BLaER1 (cell line): ENCODE data around the gene TWNK.

ENCODE experiments used
- H3K27ac ChIP-seq: shearing (Covaris generic); formaldehyde crosslinking; 2 replicates; pipeline ENCODE4 v1.8.1; 2022
- H3K27me3 ChIP-seq: shearing (Covaris generic); formaldehyde crosslinking; 2 replicates; pipeline ENCODE4 v1.8.1; 2022
- H3K36me3 ChIP-seq: shearing (Covaris generic); formaldehyde crosslinking; 2 replicates; pipeline ENCODE4 v1.8.1; 2022
- H3K4me1 ChIP-seq: shearing (Covaris generic); formaldehyde crosslinking; 2 replicates; pipeline ENCODE4 v1.8.1; 2022
- H3K4me2 ChIP-seq: shearing (Covaris generic); formaldehyde crosslinking; 2 replicates; pipeline ENCODE4 v1.8.1; 2022
- H3K4me3 ChIP-seq: shearing (Covaris generic); formaldehyde crosslinking; 2 replicates; pipeline ENCODE4 v1.8.1; 2022
- H3K9ac ChIP-seq: shearing (Covaris generic); formaldehyde crosslinking; 2 replicates; pipeline ENCODE4 v1.8.1; 2022
- H3K9me3 ChIP-seq: shearing (Covaris generic); formaldehyde crosslinking; 2 replicates; pipeline ENCODE4 v1.8.1; 2022
- H4K20me1 ChIP-seq: shearing (Covaris generic); formaldehyde crosslinking; 2 replicates; pipeline ENCODE4 v1.8.1; 2022
- Cebpa-rat ChIP-seq: shearing (Covaris generic); IDR thresholded peaks from 2 replicates; pipeline ENCODE4 v1.8.1; 2022

Gene TWNK

DNA sequence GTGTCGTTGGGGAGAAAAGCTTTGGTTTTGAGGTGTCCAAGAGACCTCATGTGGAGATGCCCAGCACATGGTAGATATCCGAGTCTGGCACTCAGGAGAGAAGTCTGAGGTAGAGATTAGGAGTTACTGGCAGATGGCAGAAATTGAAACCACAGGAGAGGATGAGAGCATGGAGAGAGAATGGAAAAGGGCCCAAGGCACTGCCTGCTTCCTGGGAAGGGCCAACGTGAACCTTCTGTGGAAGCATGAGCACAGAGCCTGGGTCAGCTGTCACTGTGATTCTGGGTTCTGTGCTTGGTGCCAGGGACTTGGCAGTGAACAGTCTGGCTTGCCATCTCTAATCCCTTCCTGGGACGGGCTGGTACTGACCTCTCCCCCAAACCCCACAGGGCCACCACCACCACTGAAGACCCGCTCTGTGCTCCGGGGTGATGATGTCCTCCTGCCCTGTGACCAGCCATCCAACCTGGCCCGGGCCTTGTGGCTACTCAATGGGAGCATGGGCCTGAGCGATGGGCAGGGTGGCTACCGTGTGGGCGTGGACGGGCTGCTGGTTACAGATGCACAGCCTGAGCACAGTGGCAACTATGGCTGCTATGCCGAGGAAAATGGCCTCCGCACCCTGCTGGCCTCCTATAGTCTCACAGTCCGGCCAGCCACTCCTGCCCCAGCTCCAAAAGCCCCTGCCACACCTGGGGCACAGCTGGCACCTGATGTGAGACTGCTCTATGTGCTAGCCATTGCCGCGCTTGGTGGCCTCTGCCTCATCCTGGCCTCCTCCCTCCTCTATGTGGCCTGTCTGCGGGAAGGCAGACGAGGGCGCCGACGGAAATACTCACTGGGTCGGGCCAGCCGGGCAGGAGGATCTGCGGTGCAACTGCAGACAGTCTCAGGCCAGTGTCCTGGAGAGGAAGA is 4.2 kb upstream of the TWNK start:
- peaks cover 28% of the 10 kb centered on the region; the same call in 1 of the 2 replicates for H4K20me1 ChIP-seq
- no peak overlapping the region for H3K9ac ChIP-seq
- no peaks in the 10 kb centered on the region for H3K27me3 ChIP-seq
- TF ChIP-seq Cebpa-rat, result no peak
- H3K4me3 ChIP-seq, result no peak overlapping the region
- no peak overlapping the region for H3K4me2 ChIP-seq
- no peaks in the 10 kb centered on the region for H3K9me3 ChIP-seq
- H3K4me1 ChIP-seq, result peaks cover 23% of the 10 kb centered on the region
- peaks cover 79% of the 10 kb centered on the region for H3K36me3 ChIP-seq
- no peak overlapping the region for H3K27ac ChIP-seq

DNA sequence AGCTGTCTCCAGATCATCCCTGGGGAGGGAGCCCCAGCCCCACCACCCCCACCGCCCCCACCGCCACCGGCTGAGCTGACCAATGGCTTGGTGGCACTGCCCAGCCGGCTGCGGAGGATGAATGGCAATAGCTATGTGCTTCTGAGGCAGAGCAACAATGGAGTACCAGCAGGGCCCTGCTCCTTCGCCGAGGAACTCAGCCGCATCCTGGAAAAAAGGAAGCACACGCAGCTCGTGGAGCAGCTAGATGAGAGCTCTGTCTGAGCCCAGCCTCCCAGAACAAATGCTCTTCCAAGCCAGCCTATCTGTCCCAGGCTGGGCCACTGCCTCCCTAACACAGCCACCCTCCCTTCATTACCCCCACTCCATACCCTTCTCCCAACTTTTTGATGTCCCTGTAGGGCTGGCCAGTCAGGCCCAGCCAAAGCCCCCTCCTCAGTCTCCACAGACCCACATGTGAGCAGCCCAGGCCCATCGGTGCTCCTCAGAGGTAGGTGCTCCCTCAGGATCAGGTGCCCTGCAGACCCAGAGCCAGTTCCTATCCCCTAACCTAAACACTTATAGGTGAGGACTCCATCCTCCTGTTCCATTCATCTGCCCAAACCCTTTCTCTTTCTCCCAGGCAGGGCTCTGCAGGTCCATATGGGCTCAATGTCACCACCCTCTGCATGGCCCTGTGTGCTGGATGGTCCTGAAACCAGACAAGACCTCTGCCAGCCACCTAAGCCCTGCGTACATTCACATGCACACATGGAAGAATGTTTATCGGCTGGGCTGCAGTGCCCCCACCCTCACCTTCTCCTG is 3.3 kb upstream of the TWNK start:
- Histone ChIP-seq H3K4me2 (no peak overlapping the region), H3K4me3 (no peak overlapping the region), H3K27ac (no peak overlapping the region), H3K27me3 (no peaks in the 10 kb centered on the region), H3K9ac (no peak overlapping the region), H4K20me1 (peaks cover 37% of the 10 kb centered on the region), H3K9me3 (no peaks in the 10 kb centered on the region), H3K36me3 (peaks cover 76% of the 10 kb centered on the region), H3K4me1 (peaks cover 32% of the 10 kb centered on the region)
- no peak for TF ChIP-seq Cebpa-rat

DNA sequence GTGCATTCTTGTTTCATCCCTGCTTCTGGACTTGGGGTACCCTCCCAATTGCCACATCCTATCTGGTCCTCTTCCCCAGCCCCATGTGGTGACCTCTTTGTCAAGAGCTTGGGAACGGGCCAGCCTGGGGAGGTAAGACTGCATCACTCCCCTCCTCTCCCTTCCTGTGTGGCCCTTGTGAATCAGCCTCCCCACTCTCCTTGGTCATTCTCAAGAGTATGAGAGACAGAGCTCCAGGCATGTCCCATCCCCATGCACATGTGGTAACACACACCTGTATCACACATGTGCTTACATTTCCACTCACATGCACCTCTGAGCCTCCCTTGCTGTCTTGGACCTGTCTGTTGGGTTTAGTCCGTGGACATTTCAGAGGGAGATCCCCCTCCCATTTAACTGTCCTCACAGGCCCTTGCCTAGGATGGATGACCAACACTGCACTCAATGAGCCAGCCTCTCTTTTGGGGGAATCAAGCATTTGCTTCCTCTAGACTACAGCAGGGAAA is 2.6 kb upstream of the TWNK start:
- H3K36me3 ChIP-seq, result peaks cover 76% of the 10 kb centered on the region
- no peak overlapping the region for H3K4me2 ChIP-seq
- peaks cover 39% of the 10 kb centered on the region for H3K4me1 ChIP-seq
- no peak overlapping the region for H3K4me3 ChIP-seq
- no peak for TF ChIP-seq Cebpa-rat
- no peaks in the 10 kb centered on the region for H3K27me3 ChIP-seq
- H4K20me1 ChIP-seq, result peaks cover 43% of the 10 kb centered on the region
- no peak overlapping the region for H3K9ac ChIP-seq
- no peak overlapping the region for H3K27ac ChIP-seq
- H3K9me3 ChIP-seq, result no peaks in the 10 kb centered on the region

DNA sequence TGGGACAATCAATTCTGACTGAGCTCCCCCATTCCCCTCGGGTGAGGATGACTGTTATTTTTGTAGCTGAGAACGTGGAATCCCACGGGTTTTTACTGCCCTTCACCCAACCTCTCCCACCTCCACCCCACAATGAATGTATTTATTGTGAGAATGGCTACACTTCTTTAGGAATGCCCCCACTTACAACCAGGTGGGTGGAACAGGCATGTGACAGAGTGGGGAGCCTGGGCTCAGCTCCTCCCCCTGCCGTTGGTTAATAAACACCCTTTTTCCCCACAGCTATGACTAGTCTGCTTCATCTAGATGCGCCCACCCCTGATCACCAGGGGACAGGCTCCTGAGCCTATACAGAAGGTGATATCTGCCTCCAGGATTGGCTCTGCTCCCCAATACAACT is 2.0 kb upstream of the TWNK start:
- H3K9ac ChIP-seq, result no peak overlapping the region
- no peak overlapping the region for H3K27ac ChIP-seq
- no peak for TF ChIP-seq Cebpa-rat
- peaks cover 49% of the 10 kb centered on the region for H4K20me1 ChIP-seq
- peaks cover 76% of the 10 kb centered on the region for H3K36me3 ChIP-seq
- H3K4me1 ChIP-seq, result peaks cover 45% of the 10 kb centered on the region
- no peaks in the 10 kb centered on the region for H3K9me3 ChIP-seq
- H3K27me3 ChIP-seq, result no peaks in the 10 kb centered on the region
- no peak overlapping the region for H3K4me2 ChIP-seq
- no peak overlapping the region for H3K4me3 ChIP-seq

DNA sequence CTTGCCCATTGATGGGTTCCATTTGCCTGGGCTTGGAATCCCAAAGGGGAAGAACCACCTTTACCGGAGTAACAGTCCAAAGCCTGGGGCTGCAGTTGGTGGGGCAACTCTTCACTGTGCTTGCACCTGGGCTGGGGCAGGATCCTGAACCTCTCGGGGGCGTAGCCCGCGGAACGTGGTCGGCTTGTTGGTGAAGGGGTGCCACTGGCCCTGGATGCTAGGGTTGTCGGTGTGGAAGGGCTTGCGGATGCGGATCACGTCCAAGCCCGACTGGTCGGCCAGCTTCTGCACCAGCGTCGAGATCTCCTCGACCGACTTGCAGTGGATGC is 756 bp upstream of the TWNK start:
- Histone ChIP-seq H3K27me3 (no peaks in the 10 kb centered on the region), H3K4me1 (peaks cover 52% of the 10 kb centered on the region), H3K9me3 (no peaks in the 10 kb centered on the region), H4K20me1 (peaks cover 62% of the 10 kb centered on the region), H3K4me3 (peak overlapping the region; percentile 90), H3K4me2 (peak overlapping the region; percentile 98), H3K27ac (peak overlapping the region; percentile 84), H3K9ac (peak overlapping the region; percentile 84), H3K36me3 (peaks cover 76% of the 10 kb centered on the region)
- TF ChIP-seq Cebpa-rat, result no peak

DNA sequence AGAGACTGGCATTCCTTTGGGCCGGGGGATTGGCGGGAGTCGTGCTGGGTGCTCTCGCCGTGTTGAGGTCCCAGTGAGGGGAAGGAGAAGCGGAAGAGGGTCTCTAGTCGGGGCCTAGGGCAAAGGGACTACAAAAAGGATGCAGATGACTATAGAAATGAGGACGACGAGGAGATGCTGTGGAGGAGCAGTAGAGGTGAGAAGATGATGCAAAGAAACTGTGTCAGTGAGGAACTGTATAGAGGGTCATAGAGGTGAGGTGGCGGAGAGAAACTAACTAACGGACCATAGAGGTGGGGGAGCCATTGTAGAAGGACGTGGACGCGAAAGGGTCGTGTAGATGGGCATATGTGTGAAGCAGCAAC is 324 bp downstream of the TWNK start:
- peak overlapping the region; percentile 84 for H3K27ac ChIP-seq
- no peaks in the 10 kb centered on the region for H3K27me3 ChIP-seq
- H3K4me2 ChIP-seq, result peak overlapping the region; percentile 98
- no peaks in the 10 kb centered on the region for H3K9me3 ChIP-seq
- peaks cover 62% of the 10 kb centered on the region for H4K20me1 ChIP-seq
- TF ChIP-seq Cebpa-rat, result no peak
- peaks cover 75% of the 10 kb centered on the region for H3K36me3 ChIP-seq
- peak overlapping the region; percentile 84 for H3K9ac ChIP-seq
- H3K4me1 ChIP-seq, result peaks cover 52% of the 10 kb centered on the region
- H3K4me3 ChIP-seq, result peak overlapping the region; percentile 90

DNA sequence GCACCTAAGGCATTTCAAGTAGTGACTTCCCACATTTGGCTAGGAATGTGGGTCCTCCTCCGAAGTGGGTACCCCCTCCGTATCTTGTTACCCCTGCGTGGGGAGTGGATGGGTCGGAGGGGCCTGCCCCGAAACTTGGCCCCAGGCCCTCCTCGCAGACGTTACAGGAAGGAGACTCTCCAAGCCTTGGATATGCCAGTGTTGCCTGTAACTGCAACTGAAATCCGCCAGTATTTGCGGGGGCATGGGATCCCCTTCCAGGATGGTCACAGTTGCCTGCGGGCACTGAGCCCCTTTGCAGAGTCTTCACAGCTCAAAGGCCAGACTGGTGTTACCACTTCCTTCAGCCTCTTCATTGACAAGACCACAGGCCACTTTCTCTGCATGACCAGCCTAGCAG is 823 bp downstream of the TWNK start:
- Histone ChIP-seq H3K36me3 (peaks cover 75% of the 10 kb centered on the region), H4K20me1 (peaks cover 67% of the 10 kb centered on the region), H3K9me3 (no peaks in the 10 kb centered on the region), H3K27ac (peak overlapping the region; percentile 84), H3K9ac (peak overlapping the region; percentile 84), H3K4me3 (peak overlapping the region; percentile 90), H3K4me2 (peak overlapping the region; percentile 98), H3K4me1 (peaks cover 52% of the 10 kb centered on the region), H3K27me3 (no peaks in the 10 kb centered on the region)
- TF ChIP-seq Cebpa-rat, result no peak

DNA sequence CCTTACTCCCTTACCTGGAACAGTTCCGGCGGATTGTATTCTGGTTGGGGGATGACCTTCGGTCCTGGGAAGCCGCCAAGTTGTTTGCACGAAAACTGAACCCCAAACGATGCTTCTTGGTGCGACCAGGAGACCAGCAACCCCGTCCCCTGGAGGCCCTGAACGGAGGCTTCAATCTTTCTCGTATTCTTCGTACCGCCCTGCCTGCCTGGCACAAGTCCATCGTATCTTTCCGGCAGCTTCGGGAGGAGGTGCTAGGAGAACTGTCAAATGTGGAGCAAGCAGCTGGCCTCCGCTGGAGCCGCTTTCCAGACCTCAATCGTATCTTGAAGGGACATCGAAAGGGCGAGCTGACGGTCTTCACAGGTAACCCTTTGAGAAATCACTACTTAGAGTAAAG is 1.7 kb downstream of the TWNK start:
- Histone ChIP-seq H3K9me3 (no peaks in the 10 kb centered on the region), H3K27ac (no peak overlapping the region), H3K4me2 (peak overlapping the region; percentile 98), H4K20me1 (peaks cover 76% of the 10 kb centered on the region), H3K36me3 (peaks cover 77% of the 10 kb centered on the region), H3K4me3 (peak overlapping the region; percentile 90; the same call in 1 of the 2 replicates), H3K27me3 (no peaks in the 10 kb centered on the region), H3K4me1 (peaks cover 52% of the 10 kb centered on the region), H3K9ac (peak overlapping the region; percentile 25)
- no peak for TF ChIP-seq Cebpa-rat

DNA sequence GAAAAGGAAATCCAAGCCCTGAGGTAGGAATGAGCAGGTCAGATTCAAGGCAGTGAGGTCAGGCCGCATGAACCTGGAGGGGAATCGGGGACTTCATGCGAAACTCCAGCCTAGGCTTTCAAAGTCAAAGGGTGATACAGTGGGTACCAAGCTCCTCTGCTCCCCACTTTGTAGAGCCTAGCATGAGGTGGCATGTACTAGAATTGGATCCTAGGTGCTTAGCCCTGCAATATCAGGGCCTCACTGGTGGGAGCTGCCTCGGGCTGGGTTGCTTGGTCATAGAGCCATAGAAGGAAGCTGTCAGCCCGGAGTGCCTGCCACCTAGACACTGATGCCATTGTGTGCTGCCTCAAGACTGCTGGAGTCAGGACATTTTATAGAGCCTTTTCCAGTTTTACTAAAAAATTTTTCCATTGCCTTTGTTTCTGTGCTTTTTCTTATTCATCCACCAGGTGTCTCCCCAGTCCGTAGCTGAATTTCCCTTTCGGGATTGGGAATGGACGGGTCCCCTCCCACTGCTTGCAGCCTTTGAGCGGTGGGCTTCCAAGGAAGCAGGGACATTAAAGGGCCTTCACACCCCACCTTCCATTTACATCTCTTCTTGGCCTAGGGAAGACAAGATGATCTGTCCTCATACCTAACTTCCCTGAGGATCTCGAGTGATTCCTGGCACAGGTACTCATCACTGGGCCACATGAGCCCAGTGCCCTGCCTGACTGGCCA is 6.8 kb downstream of the TWNK start:
- H3K9ac ChIP-seq, result no peak overlapping the region
- peaks cover 64% of the 10 kb centered on the region for H3K36me3 ChIP-seq
- peaks cover 37% of the 10 kb centered on the region for H3K4me1 ChIP-seq
- TF ChIP-seq Cebpa-rat, result no peak
- H3K4me2 ChIP-seq, result no peak overlapping the region
- H3K4me3 ChIP-seq, result no peak overlapping the region
- no peaks in the 10 kb centered on the region for H3K27me3 ChIP-seq
- peaks cover 44% of the 10 kb centered on the region for H4K20me1 ChIP-seq
- no peaks in the 10 kb centered on the region for H3K9me3 ChIP-seq
- no peak overlapping the region for H3K27ac ChIP-seq
